GOT3 (cell line): ENCODE data around the gene IL24.

ENCODE experiments used
- DNase-seq: peaks from one replicate; lab custom pipeline; 2025; ENCODE audit warnings: mixed read lengths; lab: John Stamatoyannopoulos, UW

Gene IL24

GRCh38 chr1:206925106-206925736 lies 28.0 kb downstream of the IL24 start:
- no peak for DNase-seq

GRCh38 chr1:206926286-206926685 lies 29.0 kb downstream of the IL24 start:
- DNase-seq, result no peak

- no peak for DNase-seq
Measured at GRCh38 chr1:206929524-206929923, 32.3 kb downstream of the IL24 start.

- no peak for DNase-seq
Measured at GRCh38 chr1:206930210-206930798, 33.1 kb downstream of the IL24 start.

GRCh38 chr1:206931709-206932108 lies 34.5 kb downstream of the IL24 start:
- DNase-seq, result no peak

GRCh38 chr1:206932177-206932576 lies 34.9 kb downstream of the IL24 start:
- no peak for DNase-seq

GRCh38 chr1:206933333-206933945 lies 36.2 kb downstream of the IL24 start:
- DNase-seq, result no peak

GRCh38 chr1:206935491-206936067 lies 38.3 kb downstream of the IL24 start:
- no peak for DNase-seq

GRCh38 chr1:206937425-206937824 lies 40.2 kb downstream of the IL24 start:
- no peak for DNase-seq

- DNase-seq, result no peak
Measured at GRCh38 chr1:206939131-206939530, 41.9 kb downstream of the IL24 start.

- no peak for DNase-seq
Measured at GRCh38 chr1:206939841-206940587, 42.8 kb downstream of the IL24 start.

GRCh38 chr1:206940588-206940936 lies 43.3 kb downstream of the IL24 start:
- DNase-seq, result no peak

GRCh38 chr1:206941766-206942418 lies 44.6 kb downstream of the IL24 start:
- no peak for DNase-seq

- DNase-seq, result no peak
Measured at GRCh38 chr1:206944703-206945102, 47.5 kb downstream of the IL24 start.

- DNase-seq, result no peak
Measured at GRCh38 chr1:206945779-206946178, 48.5 kb downstream of the IL24 start.

- no peak for DNase-seq
Measured at GRCh38 chr1:206946261-206946660, 49.0 kb downstream of the IL24 start, which contains the start of gene PIGR. Gene PIGR (minus strand): TSS chr1:206946466. CDS start chr1:206940531, 5,935 bp downstream.

GRCh38 chr1:206947255-206947654 lies 50.0 kb downstream of the IL24 start:
- no peak for DNase-seq

GRCh38 chr1:206949208-206949607 lies 52.0 kb downstream of the IL24 start:
- DNase-seq, result no peak

GRCh38 chr1:206949641-206950040 lies 52.4 kb downstream of the IL24 start:
- no peak for DNase-seq

GRCh38 chr1:206951318-206952100 lies 54.3 kb downstream of the IL24 start:
- DNase-seq, result no peak

GRCh38 chr1:206952171-206952570 lies 54.9 kb downstream of the IL24 start:
- DNase-seq, result no peak
